Mesenchymal stem cell (in vitro differentiated cells and primary cell): ENCODE results near the gene TIGD2.

Experiments used
- DNase-seq: peaks from one replicate; pipeline ENCODE4 v3.0.0-alpha.2; 2013
- H2AFZ ChIP-seq: one replicate; pipeline ENCODE4 v1.6.1; 2013; ENCODE audit warnings: low read depth, mild to moderate bottlenecking, control low read depth, inconsistent platforms, low read length, moderate library complexity
- H2AK5ac ChIP-seq: 2 replicates; pipeline ENCODE4 v1.6.1; 2013; ENCODE audit warnings: low read length, moderate library complexity, mild to moderate bottlenecking, inconsistent platforms; ENCODE audit not compliant: severe bottlenecking
- H2BK120ac ChIP-seq: one replicate; pipeline ENCODE4 v1.6.1; 2013; ENCODE audit warnings: low read depth, mild to moderate bottlenecking, inconsistent platforms, low read length, moderate library complexity
- H2BK12ac ChIP-seq, 2 experiments: one replicate each; pipeline ENCODE4 v1.6.1; 2013; ENCODE audit warnings: inconsistent platforms in 2 of 2, low read length in 2 of 2, mild to moderate bottlenecking in 2 of 2, moderate library complexity in 2 of 2, control low read depth in 1 of 2
- H2BK15ac ChIP-seq: one replicate; pipeline ENCODE4 v1.6.1; 2013; ENCODE audit warnings: mild to moderate bottlenecking, low read depth, inconsistent platforms; ENCODE audit not compliant: poor library complexity, severe bottlenecking
- H2BK5ac ChIP-seq: 2 replicates; pipeline ENCODE4 v1.6.1; 2013; ENCODE audit warnings: low read depth, mild to moderate bottlenecking, low read length, control low read depth, inconsistent platforms; ENCODE audit not compliant: poor library complexity, severe bottlenecking
- H3K14ac ChIP-seq, 2 experiments: one replicate each; pipeline ENCODE4 v1.6.1; 2013; ENCODE audit warnings: inconsistent platforms in 2 of 2, low read length in 2 of 2, control low read depth in 1 of 2, mild to moderate bottlenecking in 1 of 2, moderate library complexity in 1 of 2
- H3K18ac ChIP-seq, 2 experiments: one replicate each; pipeline ENCODE4 v1.6.1; 2013; ENCODE audit warnings: inconsistent platforms in 2 of 2, low read length in 2 of 2, control low read depth in 1 of 2, low read depth in 1 of 2, mild to moderate bottlenecking in 1 of 2
- H3K23ac ChIP-seq, 2 experiments: one replicate each; pipeline ENCODE4 v1.6.1; 2013; ENCODE audit warnings: inconsistent platforms in 2 of 2, low read length in 2 of 2, mild to moderate bottlenecking in 2 of 2, moderate library complexity in 2 of 2, control low read depth in 1 of 2
- H3K27ac ChIP-seq: 2 replicates; pipeline ENCODE4 v1.5.1; 2013; ENCODE audit warnings: mild to moderate bottlenecking, moderate library complexity, low read length, control low read depth, inconsistent platforms; ENCODE audit not compliant: poor library complexity, severe bottlenecking
- H3K27me3 ChIP-seq, 2 experiments: 2 replicates each; pipeline versions ENCODE4 v1.6.1 to v1.7.0; 2013; ENCODE audit warnings: low read length in 2 of 2, mild to moderate bottlenecking in 2 of 2, moderate library complexity in 2 of 2, control low read depth in 1 of 2, inconsistent platforms in 1 of 2; ENCODE audit not compliant: control insufficient read depth in 1 of 2, insufficient read depth in 1 of 2
- H3K36me3 ChIP-seq, 2 experiments: 2 replicates each; pipeline versions ENCODE4 v1.6.1 to v1.7.0; 2013; ENCODE audit warnings: low read length in 2 of 2, control low read depth in 1 of 2, inconsistent platforms in 1 of 2, low read depth in 1 of 2, mild to moderate bottlenecking in 1 of 2; ENCODE audit not compliant: insufficient read depth in 2 of 2, control insufficient read depth in 1 of 2
- H3K4ac ChIP-seq, 2 experiments: one replicate each; pipeline ENCODE4 v1.6.1; 2013; ENCODE audit warnings: inconsistent platforms in 2 of 2, low read length in 2 of 2, mild to moderate bottlenecking in 2 of 2, moderate library complexity in 2 of 2, control low read depth in 1 of 2, low read depth in 1 of 2
- H3K4me1 ChIP-seq: 2 replicates; pipeline ENCODE4 v1.6.1; 2013; ENCODE audit warnings: low read depth, low read length, control low read depth; ENCODE audit not compliant: control insufficient read depth, insufficient read depth
- H3K4me2 ChIP-seq: 2 replicates; pipeline ENCODE4 v1.6.1; 2013; ENCODE audit warnings: low read length, mild to moderate bottlenecking, inconsistent platforms; ENCODE audit not compliant: poor library complexity, severe bottlenecking
- H3K4me3 ChIP-seq, 2 experiments: 2 replicates each; pipeline versions ENCODE4 v1.5.1 to v1.7.0; 2013; ENCODE audit warnings: low read length in 2 of 2, mild to moderate bottlenecking in 2 of 2, control low read depth in 1 of 2, low read depth in 1 of 2; ENCODE audit not compliant: insufficient read depth in 1 of 2
- H3K79me1 ChIP-seq: replicated peaks from 2 replicates; pipeline ENCODE4 v1.6.1; 2013; ENCODE audit warnings: mild to moderate bottlenecking, control low read depth, low read length, inconsistent platforms; ENCODE audit not compliant: poor library complexity, severe bottlenecking
- H3K9ac ChIP-seq: 2 replicates; pipeline ENCODE4 v1.7.0; 2013; ENCODE audit warnings: mild to moderate bottlenecking, low read length, moderate library complexity
- H3K9me3 ChIP-seq: 2 replicates; pipeline ENCODE4 v1.7.0; 2013; ENCODE audit warnings: mild to moderate bottlenecking, low read length; ENCODE audit not compliant: control insufficient read depth
- H4K8ac ChIP-seq: one replicate; pipeline ENCODE4 v1.6.1; 2013; ENCODE audit warnings: inconsistent platforms, mild to moderate bottlenecking, low read length, moderate library complexity
- H4K91ac ChIP-seq: one replicate; pipeline ENCODE4 v1.6.1; 2013; ENCODE audit warnings: mild to moderate bottlenecking, low read length, inconsistent platforms
- WGBS: methylation state at CpG from one replicate; pipeline ENCODE4 v1.1.7; 2013; ENCODE audit warnings: mixed read lengths; 5-methylcytosine and 5-hydroxymethylcytosine counted together

TIGD2 gene

GRCh38 chr4:89078300-89078699 lies 33.0 kb upstream of the TIGD2 start:
- no peak overlapping the region for H3K18ac ChIP-seq
- no peak overlapping the region for H3K4me3 ChIP-seq
- 95% methylated on average over 1 of the region's 1 CpG for WGBS
- H2AFZ ChIP-seq, result no peak overlapping the region
- H4K8ac ChIP-seq, result no peak overlapping the region
- no peaks in the 10 kb centered on the region for H3K27me3 ChIP-seq
- H3K9me3 ChIP-seq, result peaks cover 15% of the 10 kb centered on the region
- no peak overlapping the region for H3K4ac ChIP-seq
- no peak overlapping the region for H2BK120ac ChIP-seq
- no peak overlapping the region for H4K91ac ChIP-seq
- no peaks in the 10 kb centered on the region for H3K79me1 ChIP-seq
- H2BK12ac ChIP-seq, result no peak overlapping the region
- H3K4me2 ChIP-seq, result no peak overlapping the region
- DNase-seq, result no peak
- H3K23ac ChIP-seq, result no peak overlapping the region
- H2BK5ac ChIP-seq, result no peak overlapping the region
- no peak overlapping the region for H3K27ac ChIP-seq
- H3K14ac ChIP-seq, result no peak overlapping the region
- peaks cover 3% of the 10 kb centered on the region for H3K4me1 ChIP-seq
- H3K36me3 ChIP-seq, result no peaks in the 10 kb centered on the region
- H3K9ac ChIP-seq, result no peak overlapping the region
- no peak overlapping the region for H2AK5ac ChIP-seq
- no peak overlapping the region for H2BK15ac ChIP-seq

- no peak overlapping the region for H3K14ac ChIP-seq
- H3K36me3 ChIP-seq, result no peaks in the 10 kb centered on the region
- no peak overlapping the region for H3K4ac ChIP-seq
- DNase-seq, result no peak
- H4K91ac ChIP-seq, result no peak overlapping the region
- H2AK5ac ChIP-seq, result no peak overlapping the region
- H2AFZ ChIP-seq, result no peak overlapping the region
- H2BK15ac ChIP-seq, result no peak overlapping the region
- H2BK12ac ChIP-seq, result no peak overlapping the region
- H3K79me1 ChIP-seq, result no peaks in the 10 kb centered on the region
- no CpG with 5 or more reads among the region's 2 CpGs for WGBS
- H2BK120ac ChIP-seq, result no peak overlapping the region
- H3K27ac ChIP-seq, result no peak overlapping the region
- no peak overlapping the region for H3K4me3 ChIP-seq
- H3K18ac ChIP-seq, result no peak overlapping the region
- H4K8ac ChIP-seq, result no peak overlapping the region
- H3K4me2 ChIP-seq, result no peak overlapping the region
- H2BK5ac ChIP-seq, result no peak overlapping the region
- H3K9me3 ChIP-seq, result no peaks in the 10 kb centered on the region
- no peak overlapping the region for H3K9ac ChIP-seq
- H3K4me1 ChIP-seq, result peaks cover 2% of the 10 kb centered on the region
- peaks cover 0 to 6% of the 10 kb centered on the region in 2 experiments for H3K27me3 ChIP-seq
- H3K23ac ChIP-seq, result no peak overlapping the region
Observed at GRCh38 chr4:89099034-89099433, 12.3 kb upstream of the TIGD2 start.

DNA sequence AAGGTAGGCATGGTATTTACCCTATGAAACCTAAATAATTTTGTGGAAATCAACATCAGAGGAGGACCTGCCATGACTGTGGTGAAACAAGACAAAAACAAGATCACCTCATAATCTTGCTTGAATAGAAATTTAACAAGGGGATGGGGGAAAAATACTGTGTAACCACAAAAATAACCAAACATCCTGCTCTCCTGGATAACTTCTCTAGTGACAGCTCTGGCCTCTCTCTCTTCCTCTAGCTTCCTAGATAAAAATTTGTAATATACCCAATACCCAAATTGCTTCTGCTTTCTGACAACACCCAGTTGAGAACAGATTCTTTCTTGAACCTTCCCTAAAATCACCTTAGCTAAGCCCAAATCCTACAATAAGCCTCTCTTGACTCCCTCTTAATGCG lies 11.9 kb upstream of the TIGD2 start:
- Histone ChIP-seq H3K23ac (no peak overlapping the region), H3K27ac (no peak overlapping the region), H2BK5ac (no peak overlapping the region), H3K9me3 (no peaks in the 10 kb centered on the region), H3K36me3 (no peaks in the 10 kb centered on the region), H3K9ac (no peak overlapping the region), H2BK15ac (no peak overlapping the region), H3K18ac (no peak overlapping the region), H2AFZ (no peak overlapping the region), H4K8ac (no peak overlapping the region), H3K4me3 (no peak overlapping the region), H2BK12ac (no peak overlapping the region), H3K4ac (no peak overlapping the region), H2AK5ac (no peak overlapping the region), H3K14ac (no peak overlapping the region), H2BK120ac (no peak overlapping the region), H4K91ac (no peak overlapping the region), H3K27me3 (peaks cover 4 to 11% of the 10 kb centered on the region in 2 experiments), H3K4me1 (peaks cover 2% of the 10 kb centered on the region), H3K79me1 (no peaks in the 10 kb centered on the region), H3K4me2 (no peak overlapping the region)
- no CpG with 5 or more reads among the region's 1 CpG for WGBS
- no peak for DNase-seq

DNA sequence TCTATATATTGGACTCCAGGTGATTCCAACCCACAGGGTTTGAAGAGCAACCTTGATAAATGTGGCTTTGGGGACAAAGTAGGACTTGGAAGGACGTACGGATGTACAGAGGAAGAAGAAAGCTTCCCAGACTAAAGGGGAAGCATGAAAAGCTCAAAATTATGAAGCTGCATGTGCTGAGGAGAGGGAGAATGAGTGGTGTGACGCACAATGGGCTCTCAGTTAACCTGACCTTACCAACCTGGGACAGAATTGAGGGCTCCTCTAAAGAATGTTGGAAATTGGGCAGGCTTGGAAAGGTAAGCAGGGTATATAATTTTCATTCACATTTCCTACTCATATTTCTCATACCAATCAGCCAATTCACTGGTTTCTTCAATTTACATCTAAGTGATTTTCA lies 10.5 kb upstream of the TIGD2 start:
- WGBS, result 90% methylated on average over 3 of the region's 3 CpGs
- no peak overlapping the region for H3K4ac ChIP-seq
- H2BK15ac ChIP-seq, result no peak overlapping the region
- no peak overlapping the region for H3K4me2 ChIP-seq
- no peak overlapping the region for H3K23ac ChIP-seq
- no peaks in the 10 kb centered on the region for H3K36me3 ChIP-seq
- no peak overlapping the region for H3K14ac ChIP-seq
- H3K4me1 ChIP-seq, result peaks cover 2% of the 10 kb centered on the region
- no peak overlapping the region for H2AK5ac ChIP-seq
- H3K79me1 ChIP-seq, result no peaks in the 10 kb centered on the region
- peaks cover 13 to 17% of the 10 kb centered on the region in 2 experiments for H3K27me3 ChIP-seq
- H3K18ac ChIP-seq, result no peak overlapping the region
- H3K9me3 ChIP-seq, result no peaks in the 10 kb centered on the region
- no peak overlapping the region for H2BK5ac ChIP-seq
- H4K8ac ChIP-seq, result no peak overlapping the region
- no peak overlapping the region for H2BK12ac ChIP-seq
- no peak overlapping the region for H3K27ac ChIP-seq
- no peak overlapping the region for H3K4me3 ChIP-seq
- no peak overlapping the region for H3K9ac ChIP-seq
- DNase-seq, result no peak
- H4K91ac ChIP-seq, result no peak overlapping the region
- no peak overlapping the region for H2AFZ ChIP-seq
- no peak overlapping the region for H2BK120ac ChIP-seq
